ENCODE results near the gene ZSWIM6. TPM values are rescaled to one million over a fixed set of nuclear protein-coding genes. Genes with fewer than 3 reads are reported as not detected.

ZSWIM6 gene
- total RNA-seq, 1 experiment from 2014 or later: 12.9 TPM

- no peaks in the 10 kb centered on the region; the same call in 1 of the 2 replicates for H4K20me1 ChIP-seq (ENCODE audit: insufficient read depth)
- intact Hi-C loops (cut with micrococcal nuclease; ENCODE audit: unreplicated experiment): no loop called here
- TF ChIP-seq CTCF (conservative IDR thresholded peaks at IDR 0.05): no peak
- TF ChIP-seq EZH2 (IDR thresholded peaks at IDR 0.05; ENCODE audit: low read depth): no peak
- no peak for DNase-seq
- H2AFZ ChIP-seq: no peak overlapping the region
- 0 out of 2 replicates have a peak, but pooled peaks cover 9% of the 10 kb centered on the region for H3F3A ChIP-seq (ENCODE audit: insufficient read depth, low read depth)
- H3K9me2 ChIP-seq (ENCODE audit: insufficient read depth): no peaks in the 10 kb centered on the region
- CTCF ChIA-PET: no interaction called here
- no TSS peak for BruUV-seq (replicated peaks)
- POLR2A ChIA-PET (ENCODE audit: unreplicated experiment): no interaction called here
- H3K36me3 ChIP-seq (ENCODE audit: low read depth): no peaks in the 10 kb centered on the region
- H3K79me2 ChIP-seq (ENCODE audit: low read depth): peaks cover 46% of the 10 kb centered on the region
- no peaks in the 10 kb centered on the region for H3K4me1 ChIP-seq (replicated peaks; ENCODE audit: insufficient read depth)
- no peak overlapping the region for H3K27ac ChIP-seq
- H3K27me3 ChIP-seq (ENCODE audit: insufficient read depth, low read depth): no peaks in the 10 kb centered on the region
- no peaks in the 10 kb centered on the region for H3K9me3 ChIP-seq (ENCODE audit: insufficient read depth, low read depth)
- no peak overlapping the region for H3K4me3 ChIP-seq
- no peak overlapping the region for H3K4me2 ChIP-seq
Measured at GRCh38 chr5:61431923-61432620, 100.0 kb downstream of the ZSWIM6 start.

- Histone ChIP-seq H3K4me2 (no peak overlapping the region), H4K20me1 (ENCODE audit: insufficient read depth) (no peaks in the 10 kb centered on the region; the same call in 1 of the 2 replicates), H3K4me3 (no peak overlapping the region), H3K79me2 (ENCODE audit: low read depth) (peaks cover 35% of the 10 kb centered on the region), H3K27ac (no peak overlapping the region), H3F3A (ENCODE audit: insufficient read depth, low read depth) (peaks cover 6% of the 10 kb centered on the region; the same call in 1 of the 2 replicates), H3K27me3 (ENCODE audit: insufficient read depth, low read depth) (no peaks in the 10 kb centered on the region), H3K36me3 (ENCODE audit: low read depth) (no peaks in the 10 kb centered on the region), H3K9me3 (ENCODE audit: insufficient read depth, low read depth) (no peaks in the 10 kb centered on the region; the same call in 1 of the 2 replicates), H3K9me2 (ENCODE audit: insufficient read depth) (no peaks in the 10 kb centered on the region), H2AFZ (no peak overlapping the region), H3K4me1 (replicated peaks; ENCODE audit: insufficient read depth) (no peaks in the 10 kb centered on the region)
- intact Hi-C loops (cut with micrococcal nuclease; ENCODE audit: unreplicated experiment): no loop called here
- POLR2A ChIA-PET (ENCODE audit: unreplicated experiment): no interaction called here
- TF ChIP-seq EZH2 (IDR thresholded peaks at IDR 0.05; ENCODE audit: low read depth): no peak
- TF ChIP-seq CTCF (conservative IDR thresholded peaks at IDR 0.05): no peak
- no peak for DNase-seq
- CTCF ChIA-PET: no interaction called here
- no TSS peak for BruUV-seq (replicated peaks)
Measured at GRCh38 chr5:61435368-61435767, 103.3 kb downstream of the ZSWIM6 start.

- no peaks in the 10 kb centered on the region; the same call in 1 of the 2 replicates for H3F3A ChIP-seq (ENCODE audit: insufficient read depth, low read depth)
- intact Hi-C loops (cut with micrococcal nuclease; ENCODE audit: unreplicated experiment): no loop called here
- no TSS peak for BruUV-seq (replicated peaks)
- no peak for DNase-seq
- no peak overlapping the region for H2AFZ ChIP-seq
- H3K4me2 ChIP-seq: no peak overlapping the region
- no peaks in the 10 kb centered on the region; the same call in 1 of the 2 replicates for H4K20me1 ChIP-seq (ENCODE audit: insufficient read depth)
- H3K4me3 ChIP-seq: no peak overlapping the region
- H3K36me3 ChIP-seq (ENCODE audit: low read depth): no peaks in the 10 kb centered on the region
- peaks cover 39% of the 10 kb centered on the region for H3K79me2 ChIP-seq (ENCODE audit: low read depth)
- POLR2A ChIA-PET (ENCODE audit: unreplicated experiment): no interaction called here
- no peak for TF ChIP-seq EZH2 (IDR thresholded peaks at IDR 0.05; ENCODE audit: low read depth)
- TF ChIP-seq CTCF (conservative IDR thresholded peaks at IDR 0.05): no peak
- no peaks in the 10 kb centered on the region for H3K9me2 ChIP-seq (ENCODE audit: insufficient read depth)
- H3K27ac ChIP-seq: no peak overlapping the region
- H3K9me3 ChIP-seq (ENCODE audit: insufficient read depth, low read depth): no peaks in the 10 kb centered on the region; the same call in 1 of the 2 replicates
- CTCF ChIA-PET: no interaction called here
- no peaks in the 10 kb centered on the region for H3K4me1 ChIP-seq (replicated peaks; ENCODE audit: insufficient read depth)
- no peaks in the 10 kb centered on the region for H3K27me3 ChIP-seq (ENCODE audit: insufficient read depth, low read depth)
Measured at GRCh38 chr5:61438298-61438970, 106.4 kb downstream of the ZSWIM6 start.
